NCI-H146 treated with DMSO at 0.1 percent for 48 hours (cell line): ENCODE measurements around the gene GDF2.
A peak's percentile ranks its signal among the peaks of the same experiment; 100 is the strongest.

ENCODE experiments used
- DNase-seq: peaks from one replicate; lab custom pipeline; 2025; ENCODE audit not compliant: unreplicated experiment; lab: John Stamatoyannopoulos, UW

The GDF2 gene

GRCh38 chr10:47311193-47311931 is 10.9 kb upstream of the GDF2 start:
- no peak for DNase-seq

- DNase-seq = peak; percentile 14
These were observed 10.2 kb upstream of the GDF2 start for GRCh38 chr10:47311932-47312662.

GRCh38 chr10:47312663-47312995 is 9.6 kb upstream of the GDF2 start:
- DNase-seq = no peak

GRCh38 chr10:47314416-47314970 is 7.8 kb upstream of the GDF2 start:
- no peak for DNase-seq

GRCh38 chr10:47315421-47315820 is 6.8 kb upstream of the GDF2 start:
- DNase-seq = no peak

- DNase-seq = no peak
These were observed 6.1 kb upstream of the GDF2 start for GRCh38 chr10:47316131-47316530.

- DNase-seq = no peak
These were observed 5.0 kb upstream of the GDF2 start for GRCh38 chr10:47317251-47317650.

GRCh38 chr10:47318706-47319105 is 3.5 kb upstream of the GDF2 start:
- no peak for DNase-seq

GRCh38 chr10:47319784-47320183 is 2.5 kb upstream of the GDF2 start:
- DNase-seq = no peak

- DNase-seq = no peak
These were observed 1.4 kb upstream of the GDF2 start for GRCh38 chr10:47320812-47321211.

- no peak for DNase-seq
These were observed 596 bp upstream of the GDF2 start for GRCh38 chr10:47321521-47322195.

- no peak for DNase-seq
These were observed 833 bp downstream of the GDF2 start for GRCh38 chr10:47323087-47323486.

- DNase-seq = no peak
These were observed 1.5 kb downstream of the GDF2 start for GRCh38 chr10:47323636-47324296.

- no peak for DNase-seq
These were observed 3.3 kb downstream of the GDF2 start for GRCh38 chr10:47325303-47326291.

GRCh38 chr10:47326306-47326926 is 4.2 kb downstream of the GDF2 start:
- DNase-seq = no peak

- no peak for DNase-seq
These were observed 4.7 kb downstream of the GDF2 start for GRCh38 chr10:47326927-47327330.

- no peak for DNase-seq
These were observed 7.6 kb downstream of the GDF2 start for GRCh38 chr10:47329855-47330254.

- no peak for DNase-seq
These were observed 8.1 kb downstream of the GDF2 start for GRCh38 chr10:47330366-47330765.

GRCh38 chr10:47330804-47331203 is 8.6 kb downstream of the GDF2 start:
- DNase-seq = no peak

- no peak for DNase-seq
These were observed 9.2 kb downstream of the GDF2 start for GRCh38 chr10:47331491-47331890.
